Lower leg skin (tissue), 3 donors: ENCODE measurements around the gene TUB.

ENCODE experiments used
- CTCF ChIP-seq, 3 donors: fragments of 450-650 bp; IDR thresholded peaks; one replicate each; pipeline ENCODE4 v1.5.1; 2016; ENCODE audit warnings: antibody characterized with exemption in 3 of 3, mild to moderate bottlenecking in 3 of 3, moderate library complexity in 2 of 3
- POLR2A ChIP-seq, 2 donors: fragments of 450-650 bp; IDR thresholded peaks; one replicate each; pipeline ENCODE4 v1.6.1; 2016 to 2017; ENCODE audit warnings: antibody characterized with exemption in 2 of 2, mild to moderate bottlenecking in 1 of 2, moderate library complexity in 1 of 2

- no peak for TF ChIP-seq POLR2A (IDR thresholded peaks at IDR 0.05)
- TF ChIP-seq CTCF (IDR thresholded peaks at IDR 0.05): no peak
Observed at GRCh38 chr11:8085011-8085645, 4.1 kb downstream of the TUB start.
